Mucosa of descending colon (tissue), 3 donors: ENCODE measurements around the gene TIMM13. TPM values are rescaled to one million over a fixed set of nuclear protein-coding genes. Genes with fewer than 3 reads are reported as not detected.

Experiments used
- ATAC-seq: fragments of 200-7000 bp; cut with Tn5 transposase; one replicate; pipeline ENCODE4 v1.9.1; 2020; ENCODE audit warnings: mild to moderate bottlenecking, moderate library complexity
- DNase-seq, 3 donors: peaks; one replicate each; pipeline ENCODE4 v3.0.0-alpha.2; 2020
- H3K36me3 ChIP-seq: fragments of 200-600 bp; one replicate; pipeline ENCODE4 v1.8.0; 2021; ENCODE audit warnings: low read depth, mild to moderate bottlenecking
- H3K4me1 ChIP-seq: fragments of 200-600 bp; one replicate; pipeline ENCODE4 v1.8.0; 2021; ENCODE audit warnings: low read depth, mild to moderate bottlenecking
- H3K4me3 ChIP-seq: fragments of 200-600 bp; one replicate; pipeline ENCODE4 v1.8.0; 2021; ENCODE audit warnings: mild to moderate bottlenecking
- H3K9me3 ChIP-seq: fragments of 200-600 bp; one replicate; pipeline ENCODE4 v1.8.0; 2021; ENCODE audit warnings: mild to moderate bottlenecking
- intact Hi-C, 2 donors: fragments of 100-400 bp; cut with DNase I in 1 of 2; cut with micrococcal nuclease in 1 of 2; formaldehyde crosslinking; loops; one replicate each; pipeline versions ENCODE4 v1.11.0 to v1.11.1; 2022; cut with DNase I, micrococcal nuclease
- total RNA-seq, 3 donors: library from RNA; stranded (reverse); fragmentation: NEBNext Ultra II Directional in 2 of 3; extraction: Animal tissue kit (Norgen Biotek cat#: 25700) in 2 of 3; gene quantifications; one replicate each; pipeline versions ENCODE4 v1.2.1 to v1.2.4, GENCODE V29; 2021 to 2023
- TF ChIP-seq, protein P1 (sequence below): fragments of 200-600 bp; IDR thresholded peaks from one replicate; pipeline ENCODE4 v1.8.0; 2022; ENCODE audit warnings: antibody characterized with exemption, mild to moderate bottlenecking
- donor health status: DM: no; HTN: no; CAD: no; lungs with moderate emphysema.
- donor health status: DM: no; HTN: no; CAD: no.
- donor health status: DM: no; HTN: yes; CAD: no.

The TIMM13 gene
- total RNA-seq, 3 donors from 2014 or later: 75.4 to 130 (median 104) TPM

DNA sequence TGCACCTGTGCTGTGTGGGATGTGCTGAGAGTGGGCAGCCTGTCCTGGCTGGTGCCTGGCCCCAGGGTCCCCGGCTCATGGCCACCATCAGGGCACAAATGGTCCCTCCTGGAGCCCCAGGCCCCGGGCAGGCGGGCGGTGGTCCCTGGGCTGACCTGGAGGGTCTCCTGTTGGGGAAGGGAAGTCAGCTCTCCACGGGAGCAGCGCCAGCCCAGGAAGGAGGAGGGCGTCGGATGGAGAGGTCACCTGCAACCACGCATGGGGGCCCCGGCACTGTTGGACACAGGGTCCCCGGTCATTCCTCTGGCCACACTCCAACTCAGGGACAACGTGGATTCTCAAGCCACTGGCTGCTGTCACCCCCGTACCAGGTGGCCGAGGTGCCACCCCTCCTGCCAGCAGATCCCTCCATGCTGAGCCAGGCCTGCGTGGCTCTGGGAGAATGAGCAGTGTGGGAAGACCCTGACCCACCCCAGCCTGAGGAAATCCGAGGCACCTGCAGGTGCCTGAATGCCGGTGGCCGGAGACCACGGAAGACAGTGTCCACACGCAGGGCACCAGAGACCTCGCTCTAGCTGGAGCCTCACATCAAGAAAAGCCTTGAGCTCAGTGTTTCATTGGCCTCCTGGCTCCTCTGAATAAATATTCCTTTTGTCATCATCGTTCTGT is 15.9 kb upstream of the TIMM13 start:
- Histone ChIP-seq H3K9me3 (no peaks in the 10 kb centered on the region), H3K36me3 (no peaks in the 10 kb centered on the region), H3K4me1 (no peaks in the 10 kb centered on the region), H3K4me3 (no peak overlapping the region)
- TF ChIP-seq, protein P1, sequence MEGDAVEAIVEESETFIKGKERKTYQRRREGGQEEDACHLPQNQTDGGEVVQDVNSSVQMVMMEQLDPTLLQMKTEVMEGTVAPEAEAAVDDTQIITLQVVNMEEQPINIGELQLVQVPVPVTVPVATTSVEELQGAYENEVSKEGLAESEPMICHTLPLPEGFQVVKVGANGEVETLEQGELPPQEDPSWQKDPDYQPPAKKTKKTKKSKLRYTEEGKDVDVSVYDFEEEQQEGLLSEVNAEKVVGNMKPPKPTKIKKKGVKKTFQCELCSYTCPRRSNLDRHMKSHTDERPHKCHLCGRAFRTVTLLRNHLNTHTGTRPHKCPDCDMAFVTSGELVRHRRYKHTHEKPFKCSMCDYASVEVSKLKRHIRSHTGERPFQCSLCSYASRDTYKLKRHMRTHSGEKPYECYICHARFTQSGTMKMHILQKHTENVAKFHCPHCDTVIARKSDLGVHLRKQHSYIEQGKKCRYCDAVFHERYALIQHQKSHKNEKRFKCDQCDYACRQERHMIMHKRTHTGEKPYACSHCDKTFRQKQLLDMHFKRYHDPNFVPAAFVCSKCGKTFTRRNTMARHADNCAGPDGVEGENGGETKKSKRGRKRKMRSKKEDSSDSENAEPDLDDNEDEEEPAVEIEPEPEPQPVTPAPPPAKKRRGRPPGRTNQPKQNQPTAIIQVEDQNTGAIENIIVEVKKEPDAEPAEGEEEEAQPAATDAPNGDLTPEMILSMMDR: no peak
- DNase-seq: no peak
- intact Hi-C loops: no loop called here
- no peak for ATAC-seq

DNA sequence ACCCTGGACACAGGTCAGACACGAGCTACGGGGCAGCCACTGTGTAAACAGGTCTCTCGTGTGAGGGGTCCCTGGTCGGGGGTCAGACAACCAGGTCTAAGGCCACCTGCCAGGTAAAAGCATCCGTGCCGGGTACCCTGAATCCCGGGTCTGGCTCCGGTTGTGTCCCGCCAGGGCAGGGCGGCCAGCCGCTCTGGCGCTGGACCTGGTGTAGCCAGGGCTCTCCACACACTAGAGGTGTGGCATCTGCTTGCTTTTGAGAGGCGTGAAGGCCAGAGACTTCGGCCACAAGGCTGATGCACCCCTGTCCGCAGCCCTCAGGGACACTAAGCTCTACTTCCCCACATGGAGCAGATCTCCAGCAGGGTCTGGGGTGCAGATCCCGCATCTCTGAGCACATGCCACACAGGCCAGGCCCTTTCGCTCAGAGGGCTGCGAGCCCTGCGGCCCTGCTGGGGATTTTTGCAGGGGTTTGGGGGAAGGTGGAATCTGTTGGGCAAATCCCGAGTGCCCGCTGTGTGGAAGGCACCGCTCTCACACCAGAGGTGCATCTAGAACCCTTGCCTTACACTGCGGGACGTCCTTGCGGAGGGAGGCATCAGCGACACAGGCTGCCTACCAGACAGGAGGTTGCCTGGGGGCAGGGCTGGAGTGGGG is 13.8 kb upstream of the TIMM13 start:
- Histone ChIP-seq H3K4me3 (no peak overlapping the region), H3K4me1 (no peaks in the 10 kb centered on the region), H3K9me3 (no peaks in the 10 kb centered on the region), H3K36me3 (no peaks in the 10 kb centered on the region)
- intact Hi-C loops: no loop called here
- DNase-seq (no peak), ATAC-seq (no peak)
- TF ChIP-seq, protein P1: no peak

DNA sequence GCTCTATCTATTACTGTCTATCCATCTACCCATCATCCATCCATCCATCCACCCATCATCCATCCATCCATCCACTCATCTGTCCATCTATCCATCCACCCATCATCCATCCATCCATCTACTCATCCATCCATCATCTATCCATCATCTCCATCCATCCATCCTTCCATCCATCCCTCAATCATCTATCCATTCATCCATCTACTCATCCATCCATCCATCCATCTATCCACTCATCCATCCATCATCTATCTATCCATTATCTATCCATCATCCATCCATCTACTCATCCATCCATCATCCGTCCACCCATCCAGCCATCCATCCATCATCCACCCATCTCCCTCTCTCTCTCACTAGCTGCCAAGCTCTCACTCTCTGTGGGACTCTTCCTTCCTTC is 13.1 kb upstream of the TIMM13 start:
- intact Hi-C loops: no loop called here
- no peaks in the 10 kb centered on the region for H3K4me1 ChIP-seq
- ATAC-seq: no peak
- no peaks in the 10 kb centered on the region for H3K36me3 ChIP-seq
- H3K9me3 ChIP-seq: no peaks in the 10 kb centered on the region
- no peak for DNase-seq
- TF ChIP-seq, protein P1: no peak
- H3K4me3 ChIP-seq: no peak overlapping the region

DNA sequence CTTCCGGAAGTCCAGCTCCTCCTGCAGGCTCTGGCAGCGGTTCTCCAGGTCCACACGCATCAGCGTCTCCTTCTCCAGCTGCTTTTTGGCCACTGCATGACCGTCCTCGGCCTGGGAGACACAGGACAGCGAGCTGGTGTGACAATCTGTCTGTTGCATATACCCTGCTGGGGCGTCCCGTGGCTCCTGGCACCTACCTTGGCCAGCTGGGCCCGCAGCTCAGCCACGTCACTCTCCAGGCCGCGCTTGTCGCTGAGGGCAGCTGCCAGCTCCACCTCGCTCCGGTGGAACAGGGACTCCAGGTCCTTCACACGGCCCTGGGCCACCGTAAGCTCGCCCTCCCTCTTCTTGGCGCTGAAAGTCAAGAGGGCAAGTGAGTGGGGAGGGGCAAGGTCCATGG is 10.8 kb upstream of the TIMM13 start:
- Histone ChIP-seq H3K4me1 (no peaks in the 10 kb centered on the region), H3K4me3 (no peak overlapping the region), H3K36me3 (no peaks in the 10 kb centered on the region), H3K9me3 (no peaks in the 10 kb centered on the region)
- DNase-seq (no peak), ATAC-seq (no peak)
- TF ChIP-seq, protein P1: no peak
- intact Hi-C loops: no loop called here

DNA sequence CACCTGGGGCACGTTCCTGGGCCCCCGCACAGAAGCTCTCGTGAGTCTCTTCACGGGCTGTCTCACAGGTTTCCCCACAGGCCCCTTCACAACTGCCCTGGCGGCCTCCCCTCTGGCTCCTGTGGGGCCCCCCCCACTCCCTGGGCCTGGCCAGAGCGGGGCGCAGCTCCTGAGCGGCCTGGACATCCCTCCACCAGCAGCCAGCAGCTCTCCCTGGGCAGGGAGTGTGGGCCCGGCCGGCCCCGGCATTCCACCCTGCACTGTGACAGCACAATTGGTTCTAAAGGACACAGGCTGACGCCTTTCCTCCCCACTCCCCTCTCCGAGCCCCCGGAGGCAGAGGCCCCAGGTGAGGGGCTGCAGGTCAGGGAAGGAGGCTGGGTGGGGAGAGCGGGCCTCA is 9.5 kb upstream of the TIMM13 start:
- DNase-seq (no peak), ATAC-seq (no peak)
- Histone ChIP-seq H3K36me3 (no peaks in the 10 kb centered on the region), H3K4me1 (no peaks in the 10 kb centered on the region), H3K9me3 (no peaks in the 10 kb centered on the region), H3K4me3 (no peak overlapping the region)
- intact Hi-C loops: no loop called here
- TF ChIP-seq, protein P1: no peak
